SHP77 treated with DMSO at 0.1 percent for 48 hours (cell line): ENCODE data around the gene ZC3H12A.
A peak's percentile ranks its signal among the peaks of the same experiment; 100 is the strongest.
"Not testable (repeated sequence)": the region's sequence is repeated elsewhere in the genome, so short reads cannot be mapped to it uniquely, and the experiment has no call there.

ENCODE experiments used
- DNase-seq: peaks from one replicate; lab custom pipeline; 2025; lab: John Stamatoyannopoulos, UW

ZC3H12A gene

GRCh38 chr1:37502104-37502503 lies 27.7 kb downstream of the ZC3H12A start:
- no peak for DNase-seq

GRCh38 chr1:37502791-37503190 lies 28.4 kb downstream of the ZC3H12A start:
- not testable (repeated sequence) for DNase-seq

- DNase-seq = no peak
These were observed 32.4 kb downstream of the ZC3H12A start for GRCh38 chr1:37506740-37507139.

- DNase-seq = no peak
These were observed 34.8 kb downstream of the ZC3H12A start for GRCh38 chr1:37509181-37509580.

- DNase-seq = no peak
These were observed 39.5 kb downstream of the ZC3H12A start for GRCh38 chr1:37513795-37514349.

GRCh38 chr1:37514350-37515184 lies 40.2 kb downstream of the ZC3H12A start, which contains the start of gene MEAF6:
MEAF6 (minus strand) TSS chr1:37514766; CDS start chr1:37514746, 20 bp downstream.
- DNase-seq = peak; percentile 68

- DNase-seq = peak; percentile 46
These were observed 41.0 kb downstream of the ZC3H12A start for GRCh38 chr1:37515185-37516034.

- DNase-seq = no peak
These were observed 43.2 kb downstream of the ZC3H12A start for GRCh38 chr1:37517569-37517968.

- DNase-seq = not testable (repeated sequence)
These were observed 43.9 kb downstream of the ZC3H12A start for GRCh38 chr1:37518241-37518640.

- not testable (repeated sequence) for DNase-seq
These were observed 44.5 kb downstream of the ZC3H12A start for GRCh38 chr1:37518929-37519328.

GRCh38 chr1:37519613-37520012 lies 45.2 kb downstream of the ZC3H12A start:
- DNase-seq = no peak

GRCh38 chr1:37529888-37530287 lies 55.5 kb downstream of the ZC3H12A start:
- not testable (repeated sequence) for DNase-seq

GRCh38 chr1:37532418-37533156 lies 58.2 kb downstream of the ZC3H12A start:
- not testable (repeated sequence) for DNase-seq

- no peak for DNase-seq
These were observed 59.1 kb downstream of the ZC3H12A start for GRCh38 chr1:37533317-37534093.
